H1 (cell line): ENCODE data around the gene RBM19. TPM values are rescaled to one million over a fixed set of nuclear protein-coding genes. Genes with fewer than 3 reads are reported as not detected.

Experiments
- CTCF ChIA-PET: fragments of 300-600 bp; sonication (Branson Sonifier 250); formaldehyde crosslinking; loops from one replicate; lab custom pipeline; 2021; ENCODE audit not compliant: partially characterized antibody; lab: Charles Lee
- POLR2A ChIA-PET: fragments of 300-600 bp; sonication (Branson Sonifier 250); formaldehyde crosslinking; loops from one replicate; lab custom pipeline; 2021; ENCODE audit warnings: inconsistent platforms; ENCODE audit not compliant: partially characterized antibody; lab: Charles Lee
- DNase-seq, 2 experiments: peaks; one replicate each; pipeline versions ENCODE4 v3.0.0 to v3.0.0-alpha.2; 2010 to 2022; ENCODE audit warnings: low spot score in 2 of 2, low read depth in 1 of 2, mixed read lengths in 1 of 2
- FAIRE-seq: peaks from 2 replicates; lab custom pipeline; 2011; peaks lifted over from hg19 to GRCh38; lab: Jason Lieb, UNC
- H2AFZ ChIP-seq: 2 replicates; pipeline ENCODE4 v1.8.1; 2012; ENCODE audit warnings: low read length, inconsistent platforms
- H2AK5ac ChIP-seq: 2 replicates; pipeline ENCODE4 v1.6.1; 2013; ENCODE audit warnings: low read depth, low read length
- H2BK120ac ChIP-seq: replicated peaks from 2 replicates; pipeline ENCODE3; 2013; ENCODE audit warnings: low read depth, low read length, inconsistent platforms
- H2BK12ac ChIP-seq: 2 replicates; pipeline ENCODE4 v1.6.1; 2013; ENCODE audit warnings: low read depth, low read length
- H2BK15ac ChIP-seq: 2 replicates; pipeline ENCODE4 v1.6.1; 2013; ENCODE audit warnings: low read length
- H2BK20ac ChIP-seq: 2 replicates; pipeline ENCODE4 v1.6.1; 2013; ENCODE audit warnings: low read length
- H2BK5ac ChIP-seq: 2 replicates; pipeline ENCODE4 v1.6.1; 2013; ENCODE audit warnings: low read depth, low read length
- H3K14ac ChIP-seq: 2 replicates; pipeline ENCODE4 v1.6.1; 2013; ENCODE audit warnings: inconsistent platforms; ENCODE audit not compliant: insufficient read length
- H3K18ac ChIP-seq: 2 replicates; pipeline ENCODE4 v1.6.1; 2013; ENCODE audit warnings: low read length; ENCODE audit errors: extremely low read depth
- H3K23ac ChIP-seq: 2 replicates; pipeline ENCODE4 v1.6.1; 2013; ENCODE audit warnings: inconsistent platforms; ENCODE audit not compliant: insufficient read length
- H3K23me2 ChIP-seq: 2 replicates; pipeline ENCODE4 v1.6.1; 2013; ENCODE audit warnings: low read depth, low read length
- H3K27ac ChIP-seq: 2 replicates; pipeline ENCODE4 v1.6.1; 2011; ENCODE audit warnings: low read depth, low read length, inconsistent platforms
- H3K27me3 ChIP-seq, 4 experiments: replicated peaks in 1 of 4; 1 replicate in 1 of 4; 2 replicates in 3 of 4; pipeline versions ENCODE4 v1.6.1 to v1.8.1; 2011 to 2013; ENCODE audit warnings: low read length in 3 of 4, mild to moderate bottlenecking in 3 of 4, inconsistent platforms in 2 of 4, mixed read lengths in 2 of 4, moderate library complexity in 1 of 4; ENCODE audit not compliant: control insufficient read depth in 3 of 4, insufficient read depth in 3 of 4; ENCODE audit errors: extremely low read depth in 1 of 4
- H3K36me3 ChIP-seq, 4 experiments: 2 replicates each; pipeline versions ENCODE4 v1.6.1 to v1.8.1; 2011 to 2013; ENCODE audit warnings: mild to moderate bottlenecking in 4 of 4, low read length in 3 of 4, moderate library complexity in 2 of 4, control low read depth in 1 of 4, inconsistent platforms in 1 of 4; ENCODE audit not compliant: insufficient read depth in 4 of 4, control insufficient read depth in 2 of 4
- H3K4ac ChIP-seq: replicated peaks from 2 replicates; pipeline ENCODE3; 2013; ENCODE audit warnings: low read length, low read depth, mixed read lengths, inconsistent platforms; ENCODE audit not compliant: insufficient read length
- H3K4me1 ChIP-seq, 4 experiments: replicated peaks in 1 of 4; 1 replicate in 1 of 4; 2 replicates in 3 of 4; pipeline versions ENCODE4 v1.6.1 to v1.8.1; 2011 to 2013; ENCODE audit warnings: low read length in 3 of 4, inconsistent platforms in 2 of 4, mixed read lengths in 1 of 4; ENCODE audit not compliant: insufficient read depth in 4 of 4, control insufficient read depth in 3 of 4
- H3K4me2 ChIP-seq, 2 experiments: 2 replicates each; pipeline versions ENCODE4 v1.6.1 to v1.8.1; 2011 to 2013; ENCODE audit warnings: low read depth in 2 of 2, low read length in 2 of 2, control low read depth in 1 of 2, inconsistent platforms in 1 of 2, mild to moderate bottlenecking in 1 of 2; ENCODE audit not compliant: insufficient read depth in 1 of 2
- H3K4me3 ChIP-seq, 4 experiments: fragments of 200-600, 300-600 bp in 1 of 4; sonication (generic), shearing (Covaris generic), sonication (Bioruptor Twin) in 1 of 4; 2 replicates each; pipeline versions ENCODE4 v1.5.1 to v1.8.1; 2011 to 2016; ENCODE audit warnings: low read length in 4 of 4, low read depth in 3 of 4, control low read depth in 2 of 4, inconsistent platforms in 2 of 4, mild to moderate bottlenecking in 2 of 4, mixed read lengths in 1 of 4, moderate library complexity in 1 of 4; ENCODE audit not compliant: insufficient read depth in 2 of 4; ENCODE audit errors: extremely low read depth in 1 of 4
- H3K56ac ChIP-seq: replicated peaks from 2 replicates; pipeline ENCODE3; 2013; ENCODE audit warnings: low read depth, mild to moderate bottlenecking, mixed read lengths, low read length, inconsistent platforms; ENCODE audit not compliant: insufficient read length
- H3K79me1 ChIP-seq: 2 replicates; pipeline ENCODE4 v1.6.1; 2013; ENCODE audit warnings: low read depth, low read length, control low read depth
- H3K79me2 ChIP-seq, 2 experiments: 2 replicates each; pipeline versions ENCODE4 v1.6.1 to v1.8.1; 2012 to 2013; ENCODE audit warnings: low read length in 2 of 2, mild to moderate bottlenecking in 2 of 2, inconsistent platforms in 1 of 2; ENCODE audit not compliant: insufficient read depth in 2 of 2, control insufficient read depth in 1 of 2
- H3K9ac ChIP-seq, 4 experiments: replicated peaks in 1 of 4; 1 replicate in 1 of 4; 2 replicates in 3 of 4; pipeline versions ENCODE4 v1.6.1 to v1.8.1; 2011 to 2013; ENCODE audit warnings: low read depth in 3 of 4, low read length in 3 of 4, control low read depth in 2 of 4, mild to moderate bottlenecking in 2 of 4, moderate library complexity in 2 of 4, inconsistent platforms in 1 of 4; ENCODE audit errors: extremely low read depth in 1 of 4
- H3K9me3 ChIP-seq, 2 experiments: 2 replicates each; pipeline versions ENCODE4 v1.6.1 to v1.8.1; 2012 to 2013; ENCODE audit warnings: mild to moderate bottlenecking in 2 of 2, moderate library complexity in 2 of 2, control low read depth in 1 of 2, inconsistent platforms in 1 of 2, low read depth in 1 of 2, low read length in 1 of 2, mixed read lengths in 1 of 2; ENCODE audit not compliant: insufficient read depth in 2 of 2
- H4K20me1 ChIP-seq, 2 experiments: replicated peaks in 1 of 2; 2 replicates each; pipeline versions ENCODE3 to v1.8.1; 2011 to 2013; ENCODE audit warnings: inconsistent platforms in 2 of 2, low read length in 2 of 2, mild to moderate bottlenecking in 1 of 2; ENCODE audit not compliant: insufficient read depth in 2 of 2, control insufficient read depth in 1 of 2
- H4K5ac ChIP-seq: 2 replicates; pipeline ENCODE4 v1.6.1; 2013; ENCODE audit warnings: low read length, low read depth, mixed read lengths, inconsistent platforms; ENCODE audit not compliant: insufficient read length
- H4K8ac ChIP-seq: 2 replicates; pipeline ENCODE4 v1.8.0; 2013; ENCODE audit warnings: mild to moderate bottlenecking, moderate library complexity, low read length, inconsistent platforms; ENCODE audit not compliant: insufficient read depth; ENCODE audit errors: extremely low read depth
- H4K91ac ChIP-seq: replicated peaks from 2 replicates; pipeline ENCODE3; 2013; ENCODE audit warnings: low read length, mixed read lengths, inconsistent platforms; ENCODE audit not compliant: insufficient read length
- ATF2 ChIP-seq: IDR thresholded peaks from 2 replicates; pipeline ENCODE4 v1.6.1; 2012; ENCODE audit warnings: low read length, inconsistent platforms
- BCL11A ChIP-seq, 2 experiments: IDR thresholded peaks; one replicate each; pipeline ENCODE4 v1.6.1; 2011; ENCODE audit warnings: low read depth in 2 of 2, low read length in 2 of 2, mild to moderate bottlenecking in 2 of 2
- BRCA1 ChIP-seq: IDR thresholded peaks from 2 replicates; pipeline ENCODE4 v1.6.1; 2012; ENCODE audit warnings: low read depth, low read length, improper control_type of control experiment
- CBX5 ChIP-seq: fragments of 300-800, 300-1000 bp; sonication (generic); IDR thresholded peaks from 2 replicates; pipeline ENCODE4 v1.7.1; 2016; ENCODE audit warnings: antibody characterized with exemption, low read length, low read depth
- CEBPB ChIP-seq: IDR thresholded peaks from 2 replicates; pipeline ENCODE4 v1.6.1; 2012; ENCODE audit warnings: low read depth, low read length
- CREB1 ChIP-seq: IDR thresholded peaks from 2 replicates; pipeline ENCODE4 v1.6.1; 2012; ENCODE audit warnings: inconsistent platforms
- CTCF ChIP-seq, 3 experiments: IDR thresholded peaks; 1 replicate in 2 of 3; 2 replicates in 1 of 3; pipeline versions ENCODE4 v1.5.1 to v1.6.1; 2011; ENCODE audit warnings: low read length in 3 of 3, mild to moderate bottlenecking in 3 of 3, inconsistent platforms in 2 of 3, low read depth in 1 of 3, moderate library complexity in 1 of 3; ENCODE audit not compliant: insufficient read depth in 1 of 3; ENCODE audit errors: control extremely low read depth in 1 of 3
- JUND ChIP-seq: IDR thresholded peaks from 2 replicates; pipeline ENCODE4 v1.6.1; 2011; ENCODE audit warnings: mild to moderate bottlenecking, improper control_type of control experiment, low read length
- RNF2 ChIP-seq: fragments of 200-900, 300-1000 bp; sonication (generic); IDR thresholded peaks from 2 replicates; pipeline ENCODE4 v1.7.1; 2016; ENCODE audit warnings: borderline replicate concordance, low read depth, mild to moderate bottlenecking, antibody characterized with exemption, low read length; ENCODE audit not compliant: poor library complexity, severe bottlenecking; ENCODE audit errors: missing control alignments
- SIRT6 ChIP-seq: IDR thresholded peaks from one replicate; pipeline ENCODE4 v1.7.1; 2012; ENCODE audit warnings: low read length, inconsistent platforms
- SP4 ChIP-seq: IDR thresholded peaks from 2 replicates; pipeline ENCODE4 v1.6.1; 2012; ENCODE audit warnings: low read length, inconsistent platforms
- WGBS, 2 experiments: shearing (Covaris generic) in 1 of 2; methylation state at CpG; one replicate each; pipeline versions ENCODE4 v1.1.6 to v1.1.7; 2013 to 2015; ENCODE audit warnings: low lambda C conversion rate in 2 of 2, mixed read lengths in 2 of 2, inconsistent platforms in 1 of 2, low coverage in 1 of 2, missing lambda C conversion rate in 1 of 2; ENCODE audit not compliant: insufficient replicate concordance in 2 of 2, insufficient coverage in 1 of 2, insufficient read length in 1 of 2; ENCODE audit errors: extremely low coverage in 1 of 2, missing lambda C conversion rate in 1 of 2; 5-methylcytosine and 5-hydroxymethylcytosine counted together
- polyA plus RNA-seq, 7 experiments: library from polyadenylated mRNA; depleted of rRNA in 3 of 7; stranded (reverse) in 5 of 7; unstranded in 2 of 7; fragments of >200 nt in 5 of 7; fragments of 200-250 nt in 2 of 7; gene quantifications; 1 replicate in 5 of 7; 2 replicates in 1 of 7; 4 replicates in 1 of 7; pipeline versions ENCODE4 v1.2.1 to v1.2.3, GENCODE V29; 2011 to 2013; ENCODE audit warnings: missing spikeins in 2 of 7, mixed read lengths in 2 of 7
- total RNA-seq: library from RNA; stranded (reverse); fragmentation: NEBNext Ultra II Directional; extraction: Animal tissue kit (Norgen Biotek cat#: 25700); gene quantifications from 2 replicates; pipeline ENCODE4 v1.2.1, GENCODE V29; 2021

RBM19 gene
- total and polyA plus RNA-seq, 2 of the 8 experiments (the other 6 are each of a cell fraction or from before 2014, with no cell fraction given), result 23.4 to 61.9 TPM

GRCh38 chr12:113803759-113804140 is 162.4 kb downstream of the RBM19 start:
- no peak overlapping the region for H3K18ac ChIP-seq
- 81% methylated on average over 3 of the region's 3 CpGs; no CpG with 5 or more reads in 1 of the 2 experiments for WGBS, 2 experiments
- POLR2A ChIA-PET, result no interaction called here
- TF ChIP-seq CTCF (IDR thresholded peaks at IDR 0.05; ENCODE audit: control extremely low read depth in 1 of 3, insufficient read depth in 1 of 3, low read depth in 1 of 3, low read length in 3 of 3) (no peak), RNF2 (no peak), JUND (no peak), SIRT6 (no peak), CBX5 (no peak), CEBPB (no peak), CREB1 (no peak), BCL11A (IDR thresholded peaks at IDR 0.05; ENCODE audit: low read depth in 2 of 2, low read length in 2 of 2) (no peak), BRCA1 (no peak), ATF2 (no peak), SP4 (no peak)

More at GRCh38 chr12:113803759-113804140, 162.4 kb downstream of the RBM19 start:
- H2BK15ac ChIP-seq, result no peak overlapping the region
- no peak overlapping the region for H2BK12ac ChIP-seq
- H2BK20ac ChIP-seq, result no peak overlapping the region
- H3K79me1 ChIP-seq, result no peaks in the 10 kb centered on the region
- H3K9ac ChIP-seq, result no peak overlapping the region
- H3K23ac ChIP-seq, result no peak overlapping the region
- CTCF ChIA-PET, result no interaction called here
- H2BK5ac ChIP-seq, result no peak overlapping the region
- H2BK120ac ChIP-seq, result no peak overlapping the region
- H3K79me2 ChIP-seq, result no peaks in the 10 kb centered on the region
- no peak for DNase-seq
- no peak overlapping the region for H3K4ac ChIP-seq
- H3K9me3 ChIP-seq, result no peaks in the 10 kb centered on the region
- H3K23me2 ChIP-seq, result no peaks in the 10 kb centered on the region
- no peak overlapping the region for H3K4me3 ChIP-seq
- no peak overlapping the region for H3K56ac ChIP-seq
- no peak overlapping the region for H2AFZ ChIP-seq
- no peaks in the 10 kb centered on the region for H4K20me1 ChIP-seq
- no peak overlapping the region for H2AK5ac ChIP-seq
- no peak overlapping the region for H3K4me2 ChIP-seq
- no peak overlapping the region for H3K27ac ChIP-seq
- no peak overlapping the region for H3K14ac ChIP-seq
- no peaks in the 10 kb centered on the region for H3K36me3 ChIP-seq
- no peak overlapping the region for H4K91ac ChIP-seq
- H3K27me3 ChIP-seq, result peaks cover 0 to 3% (median 0%) of the 10 kb centered on the region in 4 experiments; a peak in 2 of 7 replicates
- no peak overlapping the region; the same call in 1 of the 2 replicates for H4K8ac ChIP-seq
- FAIRE-seq, result no peak
- no peaks in the 10 kb centered on the region; a peak in 1 of 7 replicates for H3K4me1 ChIP-seq
- H4K5ac ChIP-seq, result no peak overlapping the region
